SK-N-SH treated with all-trans-retinoic acid at 6 μM for 48 hours (cell line): ENCODE results near the gene ZNF318.

Experiments
- ATAC-seq: fragments of 200-7000 bp; cut with Tn5 transposase; 3 replicates; pipeline ENCODE4 v1.9.1; 2020; ENCODE audit warnings: mild to moderate bottlenecking, moderate library complexity
- BACH2 ChIP-seq: fragments of 250-450 bp; sonication (Bioruptor Pico); IDR thresholded peaks from 2 replicates; pipeline ENCODE4 v1.9.0; 2021; ENCODE audit warnings: mild to moderate bottlenecking, borderline replicate concordance
- CSDC2 ChIP-seq: fragments of 250-450 bp; sonication (Bioruptor Pico); IDR thresholded peaks from 2 replicates; pipeline ENCODE4 v1.5.0; 2020; ENCODE audit warnings: mild to moderate bottlenecking, moderate library complexity
- ESRRG ChIP-seq: fragments of 250-450 bp; sonication (Bioruptor Pico); IDR thresholded peaks from 2 replicates; pipeline ENCODE4 v1.6.1; 2021; ENCODE audit warnings: mild to moderate bottlenecking
- GLIS3 ChIP-seq: fragments of 250-450 bp; sonication (Bioruptor Pico); IDR thresholded peaks from 2 replicates; pipeline ENCODE4 v1.5.0; 2020; ENCODE audit warnings: mild to moderate bottlenecking, moderate library complexity
- ISL1 ChIP-seq: fragments of 250-450 bp; sonication (Bioruptor Pico); IDR thresholded peaks from 2 replicates; pipeline ENCODE4 v2.1.2; 2022; ENCODE audit warnings: mild to moderate bottlenecking, moderate library complexity
- OSR1 ChIP-seq: fragments of 250-450 bp; sonication (Bioruptor Pico); IDR thresholded peaks from 2 replicates; pipeline ENCODE4 v1.8.0; 2022; ENCODE audit warnings: moderate library complexity, mild to moderate bottlenecking, inconsistent platforms
- SNAI2 ChIP-seq: fragments of 250-450 bp; sonication (Bioruptor Pico); IDR thresholded peaks from 2 replicates; pipeline ENCODE4 v1.5.0; 2020; ENCODE audit warnings: mild to moderate bottlenecking, moderate library complexity
- TOX ChIP-seq: fragments of 250-450 bp; sonication (Bioruptor Pico); IDR thresholded peaks from 2 replicates; pipeline ENCODE4 v1.8.0; 2021; ENCODE audit warnings: mild to moderate bottlenecking, moderate library complexity, borderline replicate concordance
- ZC3H10 ChIP-seq: fragments of 250-450 bp; sonication (Bioruptor Pico); IDR thresholded peaks from 2 replicates; pipeline ENCODE4 v1.5.1; 2021; ENCODE audit warnings: mild to moderate bottlenecking, moderate library complexity
- ZFP3 ChIP-seq: fragments of 250-450 bp; sonication (Bioruptor Pico); IDR thresholded peaks from 2 replicates; pipeline ENCODE4 v1.5.0; 2020; ENCODE audit warnings: mild to moderate bottlenecking, moderate library complexity
- ZNF565 ChIP-seq: fragments of 450-650 bp; formaldehyde crosslinking; conservative IDR thresholded peaks from 2 replicates; pipeline ENCODE4 v1.5.0; 2020; ENCODE audit warnings: low read depth, mild to moderate bottlenecking, moderate library complexity
- ZNF70 ChIP-seq: fragments of 450-650 bp; formaldehyde crosslinking; IDR thresholded peaks from 2 replicates; pipeline ENCODE4 v1.5.0; 2020; ENCODE audit warnings: mild to moderate bottlenecking, moderate library complexity
- ZNF8 ChIP-seq: fragments of 450-650 bp; formaldehyde crosslinking; IDR thresholded peaks from 2 replicates; pipeline ENCODE4 v1.5.0; 2020; ENCODE audit warnings: mild to moderate bottlenecking, moderate library complexity
- TF ChIP-seq, protein P1 (sequence below): fragments of 250-450 bp; sonication (Bioruptor Pico); IDR thresholded peaks from 2 replicates; pipeline ENCODE4 v1.5.0; 2020; ENCODE audit warnings: mild to moderate bottlenecking, moderate library complexity
- TF ChIP-seq, protein P2 (sequence below): fragments of 250-450 bp; sonication (Bioruptor Pico); IDR thresholded peaks from 2 replicates; pipeline ENCODE4 v1.8.0; 2020; ENCODE audit warnings: mild to moderate bottlenecking, moderate library complexity, borderline replicate concordance
- TF ChIP-seq, protein P3 (sequence below): fragments of 250-450 bp; sonication (Bioruptor Pico); IDR thresholded peaks from 2 replicates; pipeline ENCODE4 v1.8.0; 2021; ENCODE audit warnings: low read depth, mild to moderate bottlenecking, moderate library complexity, borderline replicate concordance
- TF ChIP-seq, protein P4 (sequence below): fragments of 250-450 bp; sonication (Bioruptor Pico); IDR thresholded peaks from 2 replicates; pipeline ENCODE4 v1.5.1; 2021; ENCODE audit warnings: mild to moderate bottlenecking, moderate library complexity
- TF ChIP-seq, protein P5 (sequence below): fragments of 250-450 bp; sonication (Bioruptor Pico); IDR thresholded peaks from 2 replicates; pipeline ENCODE4 v1.5.1; 2020; ENCODE audit warnings: low read depth, mild to moderate bottlenecking, moderate library complexity

ZNF318 gene

DNA sequence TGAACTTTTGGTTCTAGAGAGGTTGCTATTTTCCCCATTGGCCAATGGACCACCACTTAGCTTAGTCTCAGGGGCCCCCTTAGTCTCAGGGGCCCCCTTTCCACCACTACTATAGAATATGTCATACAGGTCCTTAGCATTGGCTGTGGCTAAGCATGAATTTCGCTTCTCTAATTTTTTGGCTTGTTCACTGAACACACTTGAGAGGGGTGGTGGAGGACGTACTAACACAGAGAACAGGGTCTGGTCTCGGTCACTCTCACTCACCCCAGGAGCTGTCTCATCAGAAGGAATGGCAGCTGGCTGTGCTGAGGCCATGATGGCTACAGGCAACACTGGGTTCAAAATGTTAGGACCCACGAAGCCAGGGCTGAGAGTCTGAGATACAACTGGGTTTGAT, 30.3 kb downstream of the ZNF318 start:
- TF ChIP-seq ZNF70 = no peak
- ATAC-seq = no peak

DNA sequence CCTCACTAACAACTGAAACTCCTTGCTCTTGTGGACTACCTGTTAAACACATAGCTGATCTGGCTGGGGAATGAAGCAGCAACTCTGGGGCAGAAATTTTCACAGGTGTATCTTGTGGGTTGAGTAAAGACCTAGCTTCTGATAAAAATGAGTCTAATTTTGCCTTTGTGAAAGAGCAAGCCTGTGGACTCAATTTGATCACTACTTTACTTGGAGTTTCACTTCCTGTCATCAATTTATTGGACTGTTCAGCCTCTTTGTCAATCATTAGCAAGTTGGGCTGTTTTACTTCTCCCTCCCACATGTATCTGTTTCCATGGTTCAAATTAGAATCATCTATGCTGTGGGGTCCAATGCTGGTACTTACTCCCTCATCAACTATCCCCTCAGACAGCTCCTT, 31.2 kb downstream of the ZNF318 start:
- TF ChIP-seq, protein P1, sequence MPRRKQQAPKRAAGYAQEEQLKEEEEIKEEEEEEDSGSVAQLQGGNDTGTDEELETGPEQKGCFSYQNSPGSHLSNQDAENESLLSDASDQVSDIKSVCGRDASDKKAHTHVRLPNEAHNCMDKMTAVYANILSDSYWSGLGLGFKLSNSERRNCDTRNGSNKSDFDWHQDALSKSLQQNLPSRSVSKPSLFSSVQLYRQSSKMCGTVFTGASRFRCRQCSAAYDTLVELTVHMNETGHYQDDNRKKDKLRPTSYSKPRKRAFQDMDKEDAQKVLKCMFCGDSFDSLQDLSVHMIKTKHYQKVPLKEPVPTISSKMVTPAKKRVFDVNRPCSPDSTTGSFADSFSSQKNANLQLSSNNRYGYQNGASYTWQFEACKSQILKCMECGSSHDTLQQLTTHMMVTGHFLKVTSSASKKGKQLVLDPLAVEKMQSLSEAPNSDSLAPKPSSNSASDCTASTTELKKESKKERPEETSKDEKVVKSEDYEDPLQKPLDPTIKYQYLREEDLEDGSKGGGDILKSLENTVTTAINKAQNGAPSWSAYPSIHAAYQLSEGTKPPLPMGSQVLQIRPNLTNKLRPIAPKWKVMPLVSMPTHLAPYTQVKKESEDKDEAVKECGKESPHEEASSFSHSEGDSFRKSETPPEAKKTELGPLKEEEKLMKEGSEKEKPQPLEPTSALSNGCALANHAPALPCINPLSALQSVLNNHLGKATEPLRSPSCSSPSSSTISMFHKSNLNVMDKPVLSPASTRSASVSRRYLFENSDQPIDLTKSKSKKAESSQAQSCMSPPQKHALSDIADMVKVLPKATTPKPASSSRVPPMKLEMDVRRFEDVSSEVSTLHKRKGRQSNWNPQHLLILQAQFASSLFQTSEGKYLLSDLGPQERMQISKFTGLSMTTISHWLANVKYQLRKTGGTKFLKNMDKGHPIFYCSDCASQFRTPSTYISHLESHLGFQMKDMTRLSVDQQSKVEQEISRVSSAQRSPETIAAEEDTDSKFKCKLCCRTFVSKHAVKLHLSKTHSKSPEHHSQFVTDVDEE (CRISPR knock-in tag) = no peak
- TF ChIP-seq, protein P2, sequence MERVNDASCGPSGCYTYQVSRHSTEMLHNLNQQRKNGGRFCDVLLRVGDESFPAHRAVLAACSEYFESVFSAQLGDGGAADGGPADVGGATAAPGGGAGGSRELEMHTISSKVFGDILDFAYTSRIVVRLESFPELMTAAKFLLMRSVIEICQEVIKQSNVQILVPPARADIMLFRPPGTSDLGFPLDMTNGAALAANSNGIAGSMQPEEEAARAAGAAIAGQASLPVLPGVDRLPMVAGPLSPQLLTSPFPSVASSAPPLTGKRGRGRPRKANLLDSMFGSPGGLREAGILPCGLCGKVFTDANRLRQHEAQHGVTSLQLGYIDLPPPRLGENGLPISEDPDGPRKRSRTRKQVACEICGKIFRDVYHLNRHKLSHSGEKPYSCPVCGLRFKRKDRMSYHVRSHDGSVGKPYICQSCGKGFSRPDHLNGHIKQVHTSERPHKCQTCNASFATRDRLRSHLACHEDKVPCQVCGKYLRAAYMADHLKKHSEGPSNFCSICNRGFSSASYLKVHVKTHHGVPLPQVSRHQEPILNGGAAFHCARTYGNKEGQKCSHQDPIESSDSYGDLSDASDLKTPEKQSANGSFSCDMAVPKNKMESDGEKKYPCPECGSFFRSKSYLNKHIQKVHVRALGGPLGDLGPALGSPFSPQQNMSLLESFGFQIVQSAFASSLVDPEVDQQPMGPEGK = no peak
- TF ChIP-seq BACH2 (CRISPR knock-in tag) = no peak
- TF ChIP-seq ZC3H10 (CRISPR knock-in tag) = no peak
- TF ChIP-seq ESRRG = no peak
- no peak for TF ChIP-seq ZFP3 (CRISPR knock-in tag)
- TF ChIP-seq, all 23 proteins: peak for 0
- ATAC-seq = no peak

DNA sequence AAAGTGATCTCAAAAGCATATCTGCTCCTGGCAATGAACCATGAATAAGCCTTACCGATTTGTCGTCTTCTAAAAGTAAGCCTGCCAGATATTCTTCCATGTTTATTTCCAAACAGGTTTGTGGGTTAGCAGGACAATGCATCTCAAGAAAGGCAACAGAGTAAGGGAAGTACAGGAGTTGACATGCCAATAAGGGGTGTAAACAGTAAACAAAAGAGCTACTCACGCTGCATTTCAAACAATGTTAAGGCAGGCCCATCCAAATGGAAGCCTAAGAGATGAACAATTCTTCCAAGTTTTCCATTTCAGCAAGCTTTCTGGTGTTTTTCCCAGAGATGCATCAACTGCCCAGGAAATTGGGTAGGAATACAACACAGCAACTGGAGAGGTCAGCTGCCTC, 33.1 kb downstream of the ZNF318 start:
- no peak for ATAC-seq
- no peak for TF ChIP-seq CSDC2 (CRISPR knock-in tag)
- TF ChIP-seq, protein P2 = no peak
- no peak for TF ChIP-seq ZNF70
- no peak for TF ChIP-seq GLIS3 (CRISPR knock-in tag)
- TF ChIP-seq ZNF565 = no peak
- no peak for TF ChIP-seq ESRRG
- TF ChIP-seq OSR1 = no peak

DNA sequence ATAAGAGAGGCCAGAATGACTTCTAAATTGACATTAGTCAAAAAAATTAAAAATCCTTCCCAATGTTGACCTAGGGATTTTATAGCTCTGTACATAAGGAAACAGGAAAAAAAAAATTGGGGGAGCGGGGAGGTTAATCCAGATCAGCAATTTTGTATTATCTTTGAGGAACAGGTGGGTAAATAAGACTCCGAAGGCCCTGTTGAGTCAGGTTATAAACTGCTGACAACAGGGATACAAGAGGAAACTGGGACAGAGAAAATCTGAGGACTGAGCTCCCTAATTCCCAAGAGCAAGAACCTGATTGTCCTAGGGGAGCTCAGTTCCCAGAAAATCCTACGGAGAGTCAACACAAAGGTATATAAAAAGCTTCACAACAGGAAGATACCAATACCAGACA, 34.0 kb downstream of the ZNF318 start:
- ATAC-seq = no peak
- TF ChIP-seq CSDC2 (CRISPR knock-in tag) (no peak), TOX (no peak), SNAI2 (no peak), ZNF8 (CRISPR knock-in tag) (no peak), ZC3H10 (CRISPR knock-in tag) (no peak), ISL1 (CRISPR knock-in tag) (no peak), GLIS3 (CRISPR knock-in tag) (no peak), ZFP3 (CRISPR knock-in tag) (no peak)
- TF ChIP-seq, protein P3, sequence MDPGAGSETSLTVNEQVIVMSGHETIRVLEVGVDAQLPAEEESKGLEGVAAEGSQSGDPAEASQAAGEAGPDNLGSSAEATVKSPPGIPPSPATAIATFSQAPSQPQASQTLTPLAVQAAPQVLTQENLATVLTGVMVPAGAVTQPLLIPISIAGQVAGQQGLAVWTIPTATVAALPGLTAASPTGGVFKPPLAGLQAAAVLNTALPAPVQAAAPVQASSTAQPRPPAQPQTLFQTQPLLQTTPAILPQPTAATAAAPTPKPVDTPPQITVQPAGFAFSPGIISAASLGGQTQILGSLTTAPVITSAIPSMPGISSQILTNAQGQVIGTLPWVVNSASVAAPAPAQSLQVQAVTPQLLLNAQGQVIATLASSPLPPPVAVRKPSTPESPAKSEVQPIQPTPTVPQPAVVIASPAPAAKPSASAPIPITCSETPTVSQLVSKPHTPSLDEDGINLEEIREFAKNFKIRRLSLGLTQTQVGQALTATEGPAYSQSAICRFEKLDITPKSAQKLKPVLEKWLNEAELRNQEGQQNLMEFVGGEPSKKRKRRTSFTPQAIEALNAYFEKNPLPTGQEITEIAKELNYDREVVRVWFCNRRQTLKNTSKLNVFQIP (CRISPR knock-in tag) = no peak
- TF ChIP-seq, protein P4, sequence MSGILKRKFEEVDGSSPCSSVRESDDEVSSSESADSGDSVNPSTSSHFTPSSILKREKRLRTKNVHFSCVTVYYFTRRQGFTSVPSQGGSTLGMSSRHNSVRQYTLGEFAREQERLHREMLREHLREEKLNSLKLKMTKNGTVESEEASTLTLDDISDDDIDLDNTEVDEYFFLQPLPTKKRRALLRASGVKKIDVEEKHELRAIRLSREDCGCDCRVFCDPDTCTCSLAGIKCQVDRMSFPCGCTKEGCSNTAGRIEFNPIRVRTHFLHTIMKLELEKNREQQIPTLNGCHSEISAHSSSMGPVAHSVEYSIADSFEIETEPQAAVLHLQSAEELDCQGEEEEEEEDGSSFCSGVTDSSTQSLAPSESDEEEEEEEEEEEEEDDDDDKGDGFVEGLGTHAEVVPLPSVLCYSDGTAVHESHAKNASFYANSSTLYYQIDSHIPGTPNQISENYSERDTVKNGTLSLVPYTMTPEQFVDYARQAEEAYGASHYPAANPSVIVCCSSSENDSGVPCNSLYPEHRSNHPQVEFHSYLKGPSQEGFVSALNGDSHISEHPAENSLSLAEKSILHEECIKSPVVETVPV = no peak
- TF ChIP-seq, protein P5, sequence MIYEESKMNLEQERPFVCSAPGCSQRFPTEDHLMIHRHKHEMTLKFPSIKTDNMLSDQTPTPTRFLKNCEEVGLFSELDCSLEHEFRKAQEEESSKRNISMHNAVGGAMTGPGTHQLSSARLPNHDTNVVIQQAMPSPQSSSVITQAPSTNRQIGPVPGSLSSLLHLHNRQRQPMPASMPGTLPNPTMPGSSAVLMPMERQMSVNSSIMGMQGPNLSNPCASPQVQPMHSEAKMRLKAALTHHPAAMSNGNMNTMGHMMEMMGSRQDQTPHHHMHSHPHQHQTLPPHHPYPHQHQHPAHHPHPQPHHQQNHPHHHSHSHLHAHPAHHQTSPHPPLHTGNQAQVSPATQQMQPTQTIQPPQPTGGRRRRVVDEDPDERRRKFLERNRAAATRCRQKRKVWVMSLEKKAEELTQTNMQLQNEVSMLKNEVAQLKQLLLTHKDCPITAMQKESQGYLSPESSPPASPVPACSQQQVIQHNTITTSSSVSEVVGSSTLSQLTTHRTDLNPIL (CRISPR knock-in tag) = no peak
- TF ChIP-seq, all 23 proteins: peak for 0
